GM23338 (cell line): ENCODE measurements around the gene MYH4. TPM values are rescaled to one million over a fixed set of nuclear protein-coding genes. Genes with fewer than 3 reads are reported as not detected.

Experiments
- ATAC-seq: fragments of 200-7000 bp; cut with Tn5 transposase; 3 replicates; pipeline ENCODE4 v1.9.1; 2020
- DNase-seq: peaks from one replicate; pipeline ENCODE4 v3.0.0-alpha.2; 2015; ENCODE audit warnings: low spot score
- H2AFZ ChIP-seq: fragments of 200-600 bp; sonication (generic); 2 replicates; pipeline ENCODE4 v1.8.0; 2016; ENCODE audit warnings: antibody characterized with exemption, mild to moderate bottlenecking, moderate library complexity
- H3F3A ChIP-seq: fragments of 200-600 bp; sonication (generic); replicated peaks from 2 replicates; pipeline ENCODE4 v1.8.0; 2017; ENCODE audit warnings: antibody characterized with exemption, mixed run types, low read depth
- H3K27ac ChIP-seq: fragments of 200-600 bp; sonication (generic); 2 replicates; pipeline ENCODE4 v1.6.1; 2016; ENCODE audit warnings: low read depth
- H3K27me3 ChIP-seq: fragments of 200-600 bp; sonication (generic); 2 replicates; pipeline ENCODE4 v1.8.0; 2016; ENCODE audit warnings: mild to moderate bottlenecking, mixed run types, moderate library complexity; ENCODE audit not compliant: insufficient read depth
- H3K36me3 ChIP-seq: fragments of 200-600 bp; sonication (generic); 2 replicates; pipeline ENCODE4 v1.8.0; 2016; ENCODE audit warnings: mild to moderate bottlenecking; ENCODE audit not compliant: insufficient read depth
- H3K4me1 ChIP-seq: fragments of 200-600 bp; sonication (generic); 2 replicates; pipeline ENCODE4 v1.8.0; 2016; ENCODE audit warnings: mild to moderate bottlenecking, moderate library complexity; ENCODE audit not compliant: insufficient read depth
- H3K4me2 ChIP-seq: fragments of 200-600 bp; sonication (generic); 2 replicates; pipeline ENCODE4 v1.7.1; 2017; ENCODE audit warnings: mixed run types
- H3K4me3 ChIP-seq: fragments of 200-600 bp; sonication (generic); 2 replicates; pipeline ENCODE4 v1.6.1; 2016; ENCODE audit warnings: mixed run types
- H3K79me2 ChIP-seq: fragments of 200-600 bp; sonication (generic); replicated peaks from 2 replicates; pipeline ENCODE4 v1.8.0; 2017; ENCODE audit warnings: mild to moderate bottlenecking; ENCODE audit not compliant: insufficient read depth
- H3K9me2 ChIP-seq: fragments of 200-600 bp; sonication (generic); 2 replicates; pipeline ENCODE4 v1.8.0; 2017; ENCODE audit not compliant: insufficient read depth
- H4K20me1 ChIP-seq: fragments of 200-600 bp; sonication (generic); replicated peaks from 2 replicates; pipeline ENCODE4 v1.8.0; 2017; ENCODE audit warnings: mild to moderate bottlenecking; ENCODE audit not compliant: insufficient read depth
- H3K27ac Mint-ChIP-seq: 2 replicates; pipeline ENCODE4 v1.8.0; 2020; ENCODE audit warnings: inconsistent platforms, mild to moderate bottlenecking, moderate library complexity, mixed read lengths
- H3K27me3 Mint-ChIP-seq: 3 replicates; pipeline ENCODE4 v1.8.0; 2022; ENCODE audit warnings: low read depth, mild to moderate bottlenecking, moderate library complexity, mixed read lengths, inconsistent platforms; ENCODE audit not compliant: insufficient read depth, poor library complexity
- H3K36me3 Mint-ChIP-seq: 3 replicates; pipeline ENCODE4 v1.8.0; 2021; ENCODE audit warnings: low read depth, mild to moderate bottlenecking, inconsistent platforms, moderate library complexity, mixed read lengths
- H3K4me1 Mint-ChIP-seq: 3 replicates; pipeline ENCODE4 v1.8.0; 2020; ENCODE audit warnings: mild to moderate bottlenecking, inconsistent platforms, mixed read lengths
- H3K4me3 Mint-ChIP-seq: 3 replicates; pipeline ENCODE4 v1.8.0; 2021; ENCODE audit warnings: moderate library complexity, mild to moderate bottlenecking, inconsistent platforms, mixed read lengths
- H3K9me3 Mint-ChIP-seq: 3 replicates; pipeline ENCODE4 v1.8.0; 2020; ENCODE audit warnings: moderate library complexity, mild to moderate bottlenecking, inconsistent platforms, mixed read lengths
- CREB1 ChIP-seq: fragments of 250-450 bp; sonication (Bioruptor Pico); IDR thresholded peaks from 2 replicates; pipeline ENCODE4 v1.5.0; 2020; ENCODE audit warnings: low read depth, mild to moderate bottlenecking, moderate library complexity
- EZH2 ChIP-seq: fragments of 200-600 bp; sonication (generic); IDR thresholded peaks from one replicate; pipeline ENCODE4 v1.8.0; 2017; ENCODE audit warnings: antibody characterized with exemption, mild to moderate bottlenecking, low read depth; ENCODE audit not compliant: unreplicated experiment
- EZH2phosphoT487 ChIP-seq: fragments of 200-600 bp; sonication (generic); IDR thresholded peaks from one replicate; pipeline ENCODE4 v1.8.1; 2018; ENCODE audit warnings: antibody characterized with exemption; ENCODE audit not compliant: unreplicated experiment
- JUNB ChIP-seq: IDR thresholded peaks from one replicate; pipeline ENCODE4 v1.6.1; 2016; ENCODE audit warnings: antibody characterized with exemption; ENCODE audit not compliant: unreplicated experiment
- NANOG ChIP-seq: IDR thresholded peaks from 2 replicates; pipeline ENCODE4 v1.6.1; 2016; ENCODE audit warnings: antibody characterized with exemption, borderline replicate concordance
- POLR2AphosphoS5 ChIP-seq: IDR thresholded peaks from 2 replicates; pipeline ENCODE4 v1.6.1; 2016; ENCODE audit warnings: antibody characterized with exemption, low read depth
- STAT1 ChIP-seq: IDR thresholded peaks from one replicate; pipeline ENCODE4 v1.6.1; 2016; ENCODE audit warnings: antibody characterized with exemption; ENCODE audit not compliant: unreplicated experiment
- ZNF114 ChIP-seq: fragments of 250-450 bp; sonication (Bioruptor Pico); IDR thresholded peaks from 2 replicates; pipeline ENCODE4 v1.5.0; 2020; ENCODE audit warnings: mild to moderate bottlenecking, moderate library complexity
- ZNF331 ChIP-seq: fragments of 250-450 bp; sonication (Bioruptor Pico); IDR thresholded peaks from 2 replicates; pipeline ENCODE4 v1.5.0; 2020; ENCODE audit warnings: low read depth, mild to moderate bottlenecking, moderate library complexity
- polyA plus RNA-seq: library from polyadenylated mRNA; unstranded; fragments of >200 nt; fragmentation: Nextera tagmentation; extraction: Ambion mirVana; gene quantifications from 2 replicates; pipeline ENCODE4 v1.2.1, GENCODE V29; 2016
- total RNA-seq: library from RNA; depleted of rRNA; stranded (reverse); fragments of >200 nt; shearing (Covaris generic); gene quantifications from 2 replicates; pipeline ENCODE4 v1.2.3, GENCODE V29; 2014
- TF ChIP-seq, protein P1 (sequence below): IDR thresholded peaks from one replicate; pipeline ENCODE4 v1.6.1; 2018; ENCODE audit warnings: antibody characterized with exemption; ENCODE audit not compliant: unreplicated experiment
- TF ChIP-seq, protein P2 (sequence below), 2 experiments: fragments of 200-600 bp in 1 of 2; sonication (generic) in 1 of 2; conservative IDR thresholded peaks; 2 replicates each; pipeline versions ENCODE4 v1.5.1 to v1.6.1; 2016 to 2017; ENCODE audit warnings: antibody characterized with exemption in 2 of 2, low read depth in 2 of 2, mild to moderate bottlenecking in 2 of 2, moderate library complexity in 1 of 2
- TF ChIP-seq, protein P3 (sequence below): IDR thresholded peaks from 2 replicates; pipeline ENCODE4 v1.6.1; 2016; ENCODE audit warnings: antibody characterized with exemption
- TF ChIP-seq, protein P4 (sequence below): fragments of 250-450 bp; sonication (Bioruptor Pico); IDR thresholded peaks from 2 replicates; pipeline ENCODE4 v1.5.0; 2020; ENCODE audit warnings: mild to moderate bottlenecking, moderate library complexity

MYH4 gene
- total and polyA plus RNA-seq, 2 experiments from 2014 or later: not detected

DNA sequence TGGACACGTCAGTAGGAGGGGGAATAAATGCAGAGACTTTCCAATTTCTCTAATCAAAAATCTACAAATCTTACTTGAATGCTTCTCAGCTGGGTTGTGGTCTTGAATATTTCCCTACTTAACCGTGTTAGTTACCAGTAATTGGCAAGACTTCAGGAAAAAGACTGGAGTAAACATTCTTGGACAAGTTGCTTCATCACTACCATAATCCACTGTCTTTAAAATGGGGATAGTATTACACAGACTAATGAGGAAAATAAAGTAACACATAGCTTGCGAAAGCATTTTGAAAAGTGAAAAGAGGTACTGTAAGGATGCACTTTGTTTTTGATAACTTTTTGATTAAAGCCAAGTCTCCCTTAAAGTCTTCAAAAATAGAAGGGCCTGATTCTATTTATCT, 30.6 kb upstream of the MYH4 start:
- peaks cover 10% of the 10 kb centered on the region for H3K4me1 ChIP-seq
- TF ChIP-seq EZH2phosphoT487 (no peak), EZH2 (no peak), ZNF331 (no peak), ZNF114 (no peak), JUNB (no peak), POLR2AphosphoS5 (no peak), NANOG (no peak), CREB1 (CRISPR knock-in tag) (no peak), STAT1 (no peak)
- TF ChIP-seq, protein P1, sequence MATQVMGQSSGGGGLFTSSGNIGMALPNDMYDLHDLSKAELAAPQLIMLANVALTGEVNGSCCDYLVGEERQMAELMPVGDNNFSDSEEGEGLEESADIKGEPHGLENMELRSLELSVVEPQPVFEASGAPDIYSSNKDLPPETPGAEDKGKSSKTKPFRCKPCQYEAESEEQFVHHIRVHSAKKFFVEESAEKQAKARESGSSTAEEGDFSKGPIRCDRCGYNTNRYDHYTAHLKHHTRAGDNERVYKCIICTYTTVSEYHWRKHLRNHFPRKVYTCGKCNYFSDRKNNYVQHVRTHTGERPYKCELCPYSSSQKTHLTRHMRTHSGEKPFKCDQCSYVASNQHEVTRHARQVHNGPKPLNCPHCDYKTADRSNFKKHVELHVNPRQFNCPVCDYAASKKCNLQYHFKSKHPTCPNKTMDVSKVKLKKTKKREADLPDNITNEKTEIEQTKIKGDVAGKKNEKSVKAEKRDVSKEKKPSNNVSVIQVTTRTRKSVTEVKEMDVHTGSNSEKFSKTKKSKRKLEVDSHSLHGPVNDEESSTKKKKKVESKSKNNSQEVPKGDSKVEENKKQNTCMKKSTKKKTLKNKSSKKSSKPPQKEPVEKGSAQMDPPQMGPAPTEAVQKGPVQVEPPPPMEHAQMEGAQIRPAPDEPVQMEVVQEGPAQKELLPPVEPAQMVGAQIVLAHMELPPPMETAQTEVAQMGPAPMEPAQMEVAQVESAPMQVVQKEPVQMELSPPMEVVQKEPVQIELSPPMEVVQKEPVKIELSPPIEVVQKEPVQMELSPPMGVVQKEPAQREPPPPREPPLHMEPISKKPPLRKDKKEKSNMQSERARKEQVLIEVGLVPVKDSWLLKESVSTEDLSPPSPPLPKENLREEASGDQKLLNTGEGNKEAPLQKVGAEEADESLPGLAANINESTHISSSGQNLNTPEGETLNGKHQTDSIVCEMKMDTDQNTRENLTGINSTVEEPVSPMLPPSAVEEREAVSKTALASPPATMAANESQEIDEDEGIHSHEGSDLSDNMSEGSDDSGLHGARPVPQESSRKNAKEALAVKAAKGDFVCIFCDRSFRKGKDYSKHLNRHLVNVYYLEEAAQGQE: no peak
- TF ChIP-seq, protein P2, sequence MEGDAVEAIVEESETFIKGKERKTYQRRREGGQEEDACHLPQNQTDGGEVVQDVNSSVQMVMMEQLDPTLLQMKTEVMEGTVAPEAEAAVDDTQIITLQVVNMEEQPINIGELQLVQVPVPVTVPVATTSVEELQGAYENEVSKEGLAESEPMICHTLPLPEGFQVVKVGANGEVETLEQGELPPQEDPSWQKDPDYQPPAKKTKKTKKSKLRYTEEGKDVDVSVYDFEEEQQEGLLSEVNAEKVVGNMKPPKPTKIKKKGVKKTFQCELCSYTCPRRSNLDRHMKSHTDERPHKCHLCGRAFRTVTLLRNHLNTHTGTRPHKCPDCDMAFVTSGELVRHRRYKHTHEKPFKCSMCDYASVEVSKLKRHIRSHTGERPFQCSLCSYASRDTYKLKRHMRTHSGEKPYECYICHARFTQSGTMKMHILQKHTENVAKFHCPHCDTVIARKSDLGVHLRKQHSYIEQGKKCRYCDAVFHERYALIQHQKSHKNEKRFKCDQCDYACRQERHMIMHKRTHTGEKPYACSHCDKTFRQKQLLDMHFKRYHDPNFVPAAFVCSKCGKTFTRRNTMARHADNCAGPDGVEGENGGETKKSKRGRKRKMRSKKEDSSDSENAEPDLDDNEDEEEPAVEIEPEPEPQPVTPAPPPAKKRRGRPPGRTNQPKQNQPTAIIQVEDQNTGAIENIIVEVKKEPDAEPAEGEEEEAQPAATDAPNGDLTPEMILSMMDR (conservative IDR thresholded peaks at IDR 0.05; ENCODE audit: low read depth in 2 of 2): no peak
- TF ChIP-seq, protein P3, sequence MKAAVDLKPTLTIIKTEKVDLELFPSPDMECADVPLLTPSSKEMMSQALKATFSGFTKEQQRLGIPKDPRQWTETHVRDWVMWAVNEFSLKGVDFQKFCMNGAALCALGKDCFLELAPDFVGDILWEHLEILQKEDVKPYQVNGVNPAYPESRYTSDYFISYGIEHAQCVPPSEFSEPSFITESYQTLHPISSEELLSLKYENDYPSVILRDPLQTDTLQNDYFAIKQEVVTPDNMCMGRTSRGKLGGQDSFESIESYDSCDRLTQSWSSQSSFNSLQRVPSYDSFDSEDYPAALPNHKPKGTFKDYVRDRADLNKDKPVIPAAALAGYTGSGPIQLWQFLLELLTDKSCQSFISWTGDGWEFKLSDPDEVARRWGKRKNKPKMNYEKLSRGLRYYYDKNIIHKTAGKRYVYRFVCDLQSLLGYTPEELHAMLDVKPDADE: no peak
- TF ChIP-seq, protein P4, sequence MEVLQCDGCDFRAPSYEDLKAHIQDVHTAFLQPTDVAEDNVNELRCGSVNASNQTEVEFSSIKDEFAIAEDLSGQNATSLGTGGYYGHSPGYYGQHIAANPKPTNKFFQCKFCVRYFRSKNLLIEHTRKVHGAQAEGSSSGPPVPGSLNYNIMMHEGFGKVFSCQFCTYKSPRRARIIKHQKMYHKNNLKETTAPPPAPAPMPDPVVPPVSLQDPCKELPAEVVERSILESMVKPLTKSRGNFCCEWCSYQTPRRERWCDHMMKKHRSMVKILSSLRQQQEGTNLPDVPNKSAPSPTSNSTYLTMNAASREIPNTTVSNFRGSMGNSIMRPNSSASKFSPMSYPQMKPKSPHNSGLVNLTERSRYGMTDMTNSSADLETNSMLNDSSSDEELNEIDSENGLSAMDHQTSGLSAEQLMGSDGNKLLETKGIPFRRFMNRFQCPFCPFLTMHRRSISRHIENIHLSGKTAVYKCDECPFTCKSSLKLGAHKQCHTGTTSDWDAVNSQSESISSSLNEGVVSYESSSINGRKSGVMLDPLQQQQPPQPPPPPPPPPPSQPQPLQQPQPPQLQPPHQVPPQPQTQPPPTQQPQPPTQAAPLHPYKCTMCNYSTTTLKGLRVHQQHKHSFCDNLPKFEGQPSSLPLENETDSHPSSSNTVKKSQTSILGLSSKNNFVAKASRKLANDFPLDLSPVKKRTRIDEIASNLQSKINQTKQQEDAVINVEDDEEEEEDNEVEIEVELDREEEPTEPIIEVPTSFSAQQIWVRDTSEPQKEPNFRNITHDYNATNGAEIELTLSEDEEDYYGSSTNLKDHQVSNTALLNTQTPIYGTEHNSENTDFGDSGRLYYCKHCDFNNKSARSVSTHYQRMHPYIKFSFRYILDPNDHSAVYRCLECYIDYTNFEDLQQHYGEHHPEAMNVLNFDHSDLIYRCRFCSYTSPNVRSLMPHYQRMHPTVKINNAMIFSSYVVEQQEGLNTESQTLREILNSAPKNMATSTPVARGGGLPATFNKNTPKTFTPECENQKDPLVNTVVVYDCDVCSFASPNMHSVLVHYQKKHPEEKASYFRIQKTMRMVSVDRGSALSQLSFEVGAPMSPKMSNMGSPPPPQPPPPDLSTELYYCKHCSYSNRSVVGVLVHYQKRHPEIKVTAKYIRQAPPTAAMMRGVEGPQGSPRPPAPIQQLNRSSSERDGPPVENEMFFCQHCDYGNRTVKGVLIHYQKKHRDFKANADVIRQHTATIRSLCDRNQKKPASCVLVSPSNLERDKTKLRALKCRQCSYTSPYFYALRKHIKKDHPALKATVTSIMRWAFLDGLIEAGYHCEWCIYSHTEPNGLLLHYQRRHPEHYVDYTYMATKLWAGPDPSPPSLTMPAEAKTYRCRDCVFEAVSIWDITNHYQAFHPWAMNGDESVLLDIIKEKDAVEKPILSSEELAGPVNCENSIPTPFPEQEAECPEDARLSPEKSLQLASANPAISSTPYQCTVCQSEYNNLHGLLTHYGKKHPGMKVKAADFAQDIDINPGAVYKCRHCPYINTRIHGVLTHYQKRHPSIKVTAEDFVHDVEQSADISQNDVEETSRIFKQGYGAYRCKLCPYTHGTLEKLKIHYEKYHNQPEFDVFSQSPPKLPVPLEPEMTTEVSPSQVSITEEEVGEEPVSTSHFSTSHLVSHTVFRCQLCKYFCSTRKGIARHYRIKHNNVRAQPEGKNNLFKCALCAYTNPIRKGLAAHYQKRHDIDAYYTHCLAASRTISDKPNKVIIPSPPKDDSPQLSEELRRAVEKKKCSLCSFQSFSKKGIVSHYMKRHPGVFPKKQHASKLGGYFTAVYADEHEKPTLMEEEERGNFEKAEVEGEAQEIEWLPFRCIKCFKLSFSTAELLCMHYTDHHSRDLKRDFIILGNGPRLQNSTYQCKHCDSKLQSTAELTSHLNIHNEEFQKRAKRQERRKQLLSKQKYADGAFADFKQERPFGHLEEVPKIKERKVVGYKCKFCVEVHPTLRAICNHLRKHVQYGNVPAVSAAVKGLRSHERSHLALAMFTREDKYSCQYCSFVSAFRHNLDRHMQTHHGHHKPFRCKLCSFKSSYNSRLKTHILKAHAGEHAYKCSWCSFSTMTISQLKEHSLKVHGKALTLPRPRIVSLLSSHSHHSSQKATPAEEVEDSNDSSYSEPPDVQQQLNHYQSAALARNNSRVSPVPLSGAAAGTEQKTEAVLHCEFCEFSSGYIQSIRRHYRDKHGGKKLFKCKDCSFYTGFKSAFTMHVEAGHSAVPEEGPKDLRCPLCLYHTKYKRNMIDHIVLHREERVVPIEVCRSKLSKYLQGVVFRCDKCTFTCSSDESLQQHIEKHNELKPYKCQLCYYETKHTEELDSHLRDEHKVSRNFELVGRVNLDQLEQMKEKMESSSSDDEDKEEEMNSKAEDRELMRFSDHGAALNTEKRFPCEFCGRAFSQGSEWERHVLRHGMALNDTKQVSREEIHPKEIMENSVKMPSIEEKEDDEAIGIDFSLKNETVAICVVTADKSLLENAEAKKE (CRISPR knock-in tag): no peak
- H3K9me3 Mint-ChIP-seq: no peaks in the 10 kb centered on the region; the same call in 2 of the 3 replicates
- ATAC-seq (no peak), DNase-seq (no peak)
- H3K36me3 Mint-ChIP-seq: no peaks in the 10 kb centered on the region; the same call in 2 of the 3 replicates
- no peaks in the 10 kb centered on the region for H3K36me3 ChIP-seq
- H4K20me1 ChIP-seq: no peaks in the 10 kb centered on the region
- peaks cover 24% of the 10 kb centered on the region for H3K9me2 ChIP-seq
- no peak overlapping the region for H3K4me3 ChIP-seq
- H3K4me2 ChIP-seq: no peak overlapping the region
- peaks cover 2% of the 10 kb centered on the region for H3K27me3 Mint-ChIP-seq
- no peak overlapping the region for H3K4me3 Mint-ChIP-seq
- no peak overlapping the region for H3K27ac ChIP-seq
- H3K79me2 ChIP-seq: no peaks in the 10 kb centered on the region
- peaks cover 12% of the 10 kb centered on the region; the same call in 2 of the 3 replicates for H3K4me1 Mint-ChIP-seq
- H3F3A ChIP-seq: no peaks in the 10 kb centered on the region
- no peaks in the 10 kb centered on the region for H3K27me3 ChIP-seq
- H3K27ac Mint-ChIP-seq: no peak overlapping the region
- H2AFZ ChIP-seq: no peak overlapping the region
